HG02678 (cell line): ENCODE data around the gene ULBP3.
"Not testable (repeated sequence)": the region's sequence is repeated elsewhere in the genome, so short reads cannot be mapped to it uniquely, and the experiment has no call there.

Source experiments
- ATAC-seq: cut with Tn5 transposase; IDR thresholded peaks from one replicate; pipeline ENCODE4 v1.9.1; 2021; ENCODE audit warnings: mild to moderate bottlenecking, moderate library complexity; ENCODE audit not compliant: unreplicated experiment

The ULBP3 gene

DNA sequence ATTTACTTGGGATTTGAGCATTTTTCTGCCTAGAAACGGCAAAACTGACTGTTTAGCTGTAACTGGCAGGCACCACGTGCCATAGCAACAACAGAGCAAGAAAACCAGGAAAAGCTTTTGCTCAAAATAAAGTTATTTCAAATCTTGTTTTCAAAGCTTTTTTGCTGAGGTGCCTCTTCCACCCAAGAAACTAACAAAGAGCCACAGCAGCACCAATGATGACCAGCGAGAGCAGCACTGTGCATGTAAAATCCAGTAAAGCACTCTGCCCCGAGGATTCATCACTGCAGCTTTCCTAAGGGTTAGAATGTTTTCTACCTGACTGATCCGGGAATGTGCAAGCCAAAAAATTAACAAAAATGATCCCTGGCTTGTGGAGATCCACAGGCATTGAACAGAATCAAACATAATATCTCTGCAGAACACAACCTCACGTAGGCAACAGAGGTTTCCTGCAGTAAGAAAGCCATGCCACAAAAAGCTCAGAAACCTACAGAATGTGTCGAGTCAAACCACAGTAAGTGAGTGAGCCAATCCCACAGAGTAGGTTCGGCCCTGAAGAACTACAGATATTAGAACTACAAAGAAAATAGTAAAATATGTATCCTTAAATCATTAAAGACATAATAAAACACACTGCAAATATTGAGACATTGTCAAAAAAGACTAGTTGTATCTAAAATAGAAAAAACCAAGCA, 7.4 kb upstream of the ULBP3 start:
- ATAC-seq: no peak

DNA sequence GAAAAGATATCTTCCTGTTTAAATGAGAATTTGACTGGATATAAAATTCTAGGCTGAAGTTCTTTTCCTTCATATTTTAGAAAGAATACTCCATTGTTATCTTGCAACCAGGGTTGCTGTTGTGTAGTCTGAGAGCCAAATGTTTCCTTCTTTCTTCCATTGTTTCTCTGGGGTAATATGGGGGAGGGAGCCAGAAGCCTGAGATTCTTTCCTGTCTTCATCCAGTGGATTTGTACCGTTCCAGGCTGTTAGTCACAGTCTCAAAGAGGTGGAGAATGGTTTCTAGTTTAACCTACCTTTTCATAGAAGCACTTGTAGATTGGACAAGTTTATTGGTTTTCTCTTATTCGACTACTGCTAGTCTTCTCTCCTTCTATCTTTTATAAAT, 6.1 kb upstream of the ULBP3 start:
- ATAC-seq: no peak

DNA sequence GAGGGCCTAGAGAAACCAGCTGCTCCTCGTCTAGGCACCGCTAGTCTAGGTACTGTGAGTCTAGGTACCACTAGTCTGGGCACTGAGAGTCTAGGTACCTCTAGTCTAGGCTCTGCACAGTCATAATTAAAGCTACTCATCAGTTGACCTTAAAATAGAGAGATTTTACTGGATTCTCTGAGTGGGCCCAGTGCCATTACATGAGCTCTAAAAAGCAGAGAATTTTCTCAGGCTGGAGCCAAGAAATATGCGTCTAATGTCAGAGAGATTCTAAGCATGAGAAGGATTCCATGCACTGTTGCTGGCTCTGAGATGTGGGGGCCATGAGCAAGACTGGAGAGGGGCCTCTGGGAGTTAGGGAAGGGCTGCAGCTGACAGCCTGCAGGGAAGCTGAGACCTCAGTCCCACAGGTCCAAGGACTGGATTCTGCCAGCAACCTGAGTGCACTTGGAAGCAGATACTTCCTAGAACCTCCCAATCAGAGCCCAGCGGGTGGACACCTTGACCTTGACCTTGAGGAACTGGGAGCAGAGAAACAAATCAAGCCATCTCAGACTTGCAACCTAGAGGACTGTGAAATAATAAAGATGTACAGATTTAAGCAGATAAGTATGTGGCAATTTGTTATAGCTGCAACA, 5.6 kb upstream of the ULBP3 start:
- not testable (repeated sequence) for ATAC-seq

DNA sequence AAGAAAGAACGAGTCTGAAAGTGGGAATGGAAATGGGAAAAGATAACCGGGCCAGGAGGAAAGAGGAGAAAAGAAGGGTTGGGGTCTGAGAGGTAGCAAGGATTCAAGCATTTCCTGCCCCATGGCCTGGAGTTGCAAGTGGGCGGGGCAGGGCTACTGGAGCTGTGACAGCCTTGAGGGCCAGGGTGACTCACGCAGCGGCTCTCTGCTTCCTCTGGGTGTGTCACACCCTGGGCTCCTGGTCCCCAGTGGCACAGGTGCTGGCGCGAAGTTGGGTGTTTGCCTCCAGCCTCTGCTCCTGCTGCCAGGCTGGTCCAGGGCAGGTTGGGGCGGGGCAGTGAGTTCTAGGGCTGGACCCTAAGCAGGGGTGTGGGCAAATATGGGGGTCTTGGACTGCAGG, 3.3 kb upstream of the ULBP3 start:
- ATAC-seq: no peak

DNA sequence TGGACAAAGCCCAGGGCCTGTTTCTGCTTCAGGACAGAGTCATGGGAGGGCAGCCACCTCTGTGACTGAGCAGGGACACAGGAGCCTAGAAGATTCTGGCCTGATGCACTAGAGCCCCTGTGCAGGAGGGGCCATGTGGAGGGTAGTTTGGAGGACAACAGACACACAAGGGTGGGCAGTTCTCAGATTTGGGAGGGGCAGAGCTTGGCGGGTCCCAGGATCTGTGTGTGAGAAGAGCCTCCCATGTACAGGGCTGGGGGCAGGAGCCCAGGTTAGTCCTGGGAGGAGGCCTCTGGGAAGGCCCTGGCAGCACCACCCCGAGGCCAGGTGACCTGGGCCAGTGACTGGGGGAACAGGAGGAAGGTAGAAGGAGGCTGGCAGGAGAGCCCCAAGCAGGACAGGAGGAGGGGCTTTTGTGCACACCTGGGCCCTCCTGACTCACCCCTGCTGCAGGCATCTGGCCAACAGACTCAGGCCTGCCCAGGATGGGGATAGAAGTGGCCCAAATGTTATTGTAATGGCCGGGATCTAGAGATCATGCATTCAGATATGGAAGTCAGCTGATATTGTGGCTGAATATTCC, 1.4 kb upstream of the ULBP3 start:
- ATAC-seq: no peak

DNA sequence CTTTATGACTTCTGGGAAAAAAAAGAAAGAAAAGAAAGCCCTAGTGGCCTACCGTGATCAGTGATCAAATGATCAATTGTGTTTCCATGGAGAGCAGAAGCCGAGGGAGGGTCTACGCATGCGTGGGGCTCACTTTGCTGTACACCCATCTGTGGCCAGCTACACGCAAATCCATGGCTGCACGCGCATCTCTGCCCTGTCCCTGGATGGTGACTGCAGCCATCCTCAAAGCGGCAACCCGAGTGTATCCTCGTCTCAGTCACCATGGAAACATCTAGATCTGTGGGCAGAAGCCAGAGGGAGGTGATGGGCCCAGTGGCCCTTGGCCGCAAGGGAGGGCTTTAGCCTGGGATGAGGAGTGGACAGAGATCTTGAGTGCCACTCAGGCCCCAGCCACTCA, 785 bp upstream of the ULBP3 start:
- ATAC-seq: no peak

DNA sequence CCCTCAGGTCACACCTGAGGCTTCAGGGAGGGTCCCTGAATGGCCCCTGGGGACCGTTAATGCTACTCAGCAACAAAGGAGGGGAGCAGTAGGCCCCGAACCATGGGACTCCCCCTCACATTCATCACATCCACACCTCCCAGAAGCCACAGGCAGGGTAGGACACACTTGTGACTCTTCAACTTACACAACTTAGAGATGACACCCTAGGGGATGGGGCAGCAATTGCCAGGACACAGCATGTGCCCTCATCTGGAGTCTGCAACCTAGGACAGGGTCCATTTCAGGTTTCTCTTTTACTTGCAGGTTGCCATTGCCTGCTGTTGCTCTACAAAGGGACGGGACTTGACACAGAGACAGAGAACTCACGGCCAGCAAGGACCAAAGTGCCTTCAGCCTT, 770 bp downstream of the ULBP3 start:
- no peak for ATAC-seq

DNA sequence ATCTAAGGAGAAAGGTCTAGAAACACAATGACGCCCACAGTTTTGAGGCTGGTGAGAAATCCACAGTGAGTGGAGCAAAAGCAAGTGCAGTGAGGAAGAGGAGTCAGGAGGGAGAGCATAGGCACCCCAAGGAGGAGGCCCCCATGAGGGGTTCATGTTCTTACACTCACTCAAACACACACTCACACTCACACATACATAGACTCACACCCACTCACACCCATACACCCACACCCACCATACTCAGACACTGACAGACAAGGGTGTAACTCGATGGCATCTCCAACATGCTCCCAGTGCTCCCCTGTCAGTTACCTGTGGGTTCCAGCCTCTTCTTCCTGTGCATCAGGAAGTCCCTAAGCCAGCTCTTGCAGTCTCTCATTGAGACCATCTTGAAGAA, 3.8 kb downstream of the ULBP3 start:
- no peak for ATAC-seq

DNA sequence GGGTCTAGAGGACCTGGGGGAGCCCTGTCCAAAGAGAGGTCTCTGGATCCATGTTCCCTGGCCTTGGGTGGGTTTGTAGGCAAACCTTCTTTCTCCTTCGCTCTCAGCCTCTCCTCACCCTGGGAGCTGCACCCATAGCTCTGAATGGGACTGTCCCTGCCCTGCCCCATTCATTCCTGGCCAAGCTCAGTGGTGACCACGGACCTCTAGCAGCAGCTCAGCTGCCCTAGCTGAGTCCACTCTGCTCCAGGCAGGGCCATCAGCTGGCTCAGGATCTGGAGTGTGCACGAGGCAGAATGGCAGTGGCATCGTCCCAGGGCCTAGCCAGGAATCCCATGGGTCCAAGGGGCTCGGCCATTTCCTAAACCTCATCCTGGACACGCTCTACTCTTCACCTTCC, 5.3 kb downstream of the ULBP3 start:
- no peak for ATAC-seq

DNA sequence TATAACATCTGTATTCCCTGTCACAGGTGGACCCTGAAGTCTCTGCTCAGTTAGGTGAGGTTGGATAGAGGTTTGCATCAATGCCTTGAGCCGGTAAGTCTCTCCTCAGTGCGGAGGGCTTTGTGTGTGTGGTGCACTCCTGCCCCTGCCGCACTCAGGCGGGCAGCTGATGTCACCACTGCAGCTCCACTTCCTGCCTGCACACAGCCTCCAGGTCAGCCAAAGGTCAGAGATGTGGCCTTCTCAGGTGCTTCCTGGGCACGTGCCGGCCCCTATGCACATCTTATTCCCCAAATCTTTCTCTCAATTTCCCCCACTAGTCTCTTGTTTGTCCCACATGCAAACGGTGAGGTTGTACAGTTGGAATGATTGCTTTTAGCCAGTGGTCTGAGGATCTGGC, 8.9 kb downstream of the ULBP3 start:
- not testable (repeated sequence) for ATAC-seq

DNA sequence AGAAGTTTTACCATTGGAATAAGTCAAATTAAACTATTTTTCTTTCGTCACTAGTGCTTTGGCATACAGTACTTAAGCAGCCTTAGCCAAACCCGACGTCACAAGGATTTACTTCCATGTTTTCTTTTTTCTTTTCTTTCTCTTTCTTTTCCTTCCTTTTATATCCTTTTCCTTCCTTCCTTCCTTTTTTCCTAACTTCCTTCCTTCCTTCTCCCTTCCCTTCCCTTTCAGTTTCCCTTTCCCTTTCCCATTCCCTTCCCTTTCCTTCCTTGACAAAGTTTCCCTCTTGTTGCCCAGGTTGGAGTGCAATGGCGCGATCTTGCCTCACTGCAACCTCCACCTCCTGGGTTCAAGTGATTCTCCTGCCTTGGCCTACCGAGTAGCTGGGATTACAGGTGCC, 9.9 kb downstream of the ULBP3 start:
- no peak for ATAC-seq

DNA sequence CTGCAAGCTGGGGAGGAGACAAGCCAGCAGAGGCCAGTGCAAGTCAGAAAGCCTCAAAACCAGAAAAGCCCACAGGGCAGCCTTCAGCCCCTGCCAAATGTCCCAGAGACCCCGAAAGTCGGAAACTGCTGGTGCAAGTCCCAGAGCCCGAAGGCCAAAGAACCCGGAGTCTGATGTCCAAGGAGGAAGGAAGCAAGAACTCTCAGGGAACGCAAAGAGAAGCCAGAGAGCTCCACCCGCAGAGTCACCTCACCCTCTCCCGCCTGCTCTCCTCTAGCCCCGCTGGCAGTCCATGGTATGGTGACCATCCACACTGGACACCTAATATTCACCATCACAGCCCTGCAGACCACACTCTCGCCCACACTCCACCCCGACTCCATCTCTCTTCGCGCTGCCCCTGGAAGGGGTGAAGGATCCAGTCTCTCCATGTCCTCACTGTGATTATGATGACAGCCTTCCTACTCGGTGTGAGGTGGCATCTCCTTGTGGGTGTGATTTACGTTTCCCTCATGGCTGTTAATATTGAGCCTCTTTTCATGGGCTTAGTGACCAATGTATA, 10.6 kb downstream of the ULBP3 start:
- ATAC-seq: no peak

DNA sequence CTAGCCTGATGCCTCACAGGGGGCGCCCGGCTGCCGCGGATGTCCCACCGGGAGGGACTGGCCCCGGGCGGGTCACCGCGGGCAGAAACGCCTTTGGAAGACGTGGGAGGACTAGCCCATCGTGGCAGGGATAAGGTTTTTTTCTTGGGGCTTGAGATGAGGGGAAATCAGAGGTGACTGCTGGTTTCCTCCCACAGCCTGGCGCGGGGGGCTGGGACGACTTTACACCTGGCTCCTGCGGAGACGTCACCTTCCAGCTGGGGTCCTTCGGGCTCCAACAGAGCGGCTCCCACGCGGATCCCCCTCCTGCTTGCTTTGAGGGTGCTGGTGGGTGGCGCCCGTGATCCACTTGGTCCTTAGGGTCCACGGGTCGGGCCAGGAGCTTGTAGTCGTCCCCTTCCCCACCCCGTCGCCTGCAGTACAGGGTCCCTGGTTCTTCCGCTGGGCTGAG, 11.4 kb downstream of the ULBP3 start:
- no peak for ATAC-seq

DNA sequence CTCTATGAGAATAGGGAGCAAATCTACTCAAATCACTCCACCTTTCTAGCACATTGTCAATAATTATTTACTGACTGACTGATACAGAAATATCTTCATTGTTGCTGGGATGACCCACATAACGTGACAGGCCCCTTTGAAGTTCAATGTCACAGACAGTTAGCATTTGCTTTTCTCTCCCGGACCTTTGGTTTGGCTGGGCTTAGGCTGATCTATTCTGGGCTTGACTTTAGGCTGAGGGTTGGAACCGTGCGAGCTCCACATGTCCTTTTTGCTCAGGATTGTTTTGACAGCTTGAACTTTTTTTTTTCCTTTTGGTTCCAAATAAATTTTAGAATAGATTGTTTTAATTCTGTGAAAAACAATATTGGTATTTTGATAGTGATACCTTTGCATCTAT, 12.0 kb downstream of the ULBP3 start:
- no peak for ATAC-seq

DNA sequence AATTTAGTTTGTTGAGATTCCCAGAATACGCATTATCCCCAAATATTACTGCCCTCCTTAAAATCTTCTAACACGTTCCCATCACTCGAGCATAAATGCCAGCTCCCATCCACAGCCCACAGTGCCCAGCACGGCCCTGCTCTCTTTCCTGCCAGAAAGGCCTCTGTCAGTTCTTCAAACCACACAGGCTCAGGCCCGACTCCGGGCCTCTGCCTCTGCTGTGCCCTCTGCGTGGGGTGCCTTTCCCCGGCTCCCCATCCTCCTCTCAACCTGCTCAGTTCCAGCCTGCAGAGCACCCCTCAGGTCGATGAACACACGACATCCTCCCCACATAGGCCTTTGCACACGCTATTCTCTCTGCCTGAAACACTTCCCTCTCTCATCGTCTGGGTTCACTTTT, 12.8 kb downstream of the ULBP3 start:
- ATAC-seq: no peak

DNA sequence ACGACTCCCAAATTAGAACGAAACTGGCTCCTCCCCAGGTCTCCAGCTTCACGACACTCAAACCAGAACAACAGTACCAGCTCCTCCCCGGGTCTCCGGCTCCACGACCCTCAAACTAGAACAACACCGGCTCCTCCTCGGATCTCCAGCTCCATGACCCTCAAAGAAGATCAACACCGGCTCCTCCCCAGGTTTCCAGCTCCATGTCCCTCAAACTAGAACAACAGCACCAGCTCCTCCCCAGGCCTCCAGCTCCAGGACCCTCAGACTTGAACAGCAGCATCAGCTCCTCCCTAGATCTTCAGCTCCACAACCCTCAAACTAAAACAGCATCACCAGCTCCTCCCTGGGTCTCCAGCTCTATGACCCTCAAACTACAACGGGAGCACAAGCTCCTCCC, 13.8 kb downstream of the ULBP3 start:
- ATAC-seq: no peak

DNA sequence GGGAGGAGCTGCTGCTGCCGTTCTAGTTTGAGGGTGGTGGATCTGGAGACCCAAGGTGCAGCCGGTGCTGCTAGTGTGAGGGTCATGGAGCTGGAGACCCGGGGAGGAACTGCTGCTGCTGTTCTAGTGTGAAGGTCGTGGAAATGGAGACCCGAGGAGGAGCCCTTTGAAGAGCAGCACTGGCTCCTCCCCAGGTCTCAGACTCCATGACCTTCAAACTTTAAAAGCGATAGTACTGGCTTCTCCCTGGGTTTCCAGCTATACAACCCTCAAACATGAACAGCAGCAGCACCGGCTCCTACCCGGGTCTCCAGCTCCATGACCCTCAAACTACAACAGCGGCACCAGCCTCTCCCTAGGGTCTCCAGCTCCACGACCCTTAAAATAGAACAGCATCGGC, 15.5 kb downstream of the ULBP3 start:
- ATAC-seq: no peak

DNA sequence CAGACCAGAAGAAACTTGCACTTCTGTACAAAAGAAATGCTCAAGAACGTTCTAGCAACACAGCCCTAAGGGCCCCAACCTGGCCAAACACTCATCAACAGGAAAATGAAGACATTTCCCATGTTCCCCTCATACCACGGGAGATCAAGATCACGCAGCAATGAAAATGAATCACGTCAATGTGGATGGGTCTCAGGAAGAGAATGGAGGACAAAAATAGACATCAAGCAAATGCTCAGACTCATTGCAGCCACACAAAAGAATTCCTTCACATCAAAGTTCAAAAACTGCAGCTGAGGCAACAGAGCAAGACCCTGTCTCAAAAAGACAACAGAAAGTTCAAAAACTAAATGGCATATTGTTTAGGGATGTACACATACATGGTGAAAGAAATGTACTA, 18.1 kb downstream of the ULBP3 start:
- no peak for ATAC-seq

DNA sequence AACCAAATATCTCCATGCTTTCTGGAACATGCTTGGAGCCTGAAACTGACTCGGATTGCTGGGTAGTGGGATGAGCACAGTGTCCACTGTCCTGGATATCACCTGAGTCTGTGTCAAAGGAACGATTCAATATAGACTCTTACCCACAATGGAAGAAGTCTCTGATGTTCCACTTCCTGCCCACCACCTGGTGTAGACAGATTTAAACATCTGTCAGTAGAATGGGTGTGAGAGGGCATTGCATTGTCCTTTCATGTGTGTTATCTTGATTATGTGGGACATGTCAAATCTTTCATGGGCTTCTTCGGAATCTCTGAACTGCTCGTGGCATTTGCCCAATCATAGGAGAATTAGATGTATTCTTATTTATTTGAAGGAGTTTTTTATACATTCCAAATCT, 20.8 kb downstream of the ULBP3 start:
- ATAC-seq: no peak

DNA sequence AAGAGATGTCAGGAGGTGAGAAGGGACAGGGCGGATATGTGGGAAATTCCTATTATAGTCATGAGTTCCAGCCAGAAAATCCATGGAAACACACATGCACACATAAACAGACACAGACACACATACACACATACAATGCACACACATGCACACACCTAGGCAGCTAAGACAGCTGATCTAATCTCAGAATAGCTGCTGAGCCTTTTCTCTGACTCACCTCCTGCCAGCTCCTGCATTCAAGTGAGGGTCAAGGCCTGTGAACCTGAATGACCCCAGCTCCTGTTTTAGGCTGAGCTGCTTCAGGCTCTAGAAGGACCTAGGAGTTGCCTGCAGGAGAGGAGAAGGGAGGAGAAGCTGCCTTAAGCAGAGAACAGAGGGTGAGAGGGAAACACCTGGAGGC, 22.0 kb downstream of the ULBP3 start:
- no peak for ATAC-seq

DNA sequence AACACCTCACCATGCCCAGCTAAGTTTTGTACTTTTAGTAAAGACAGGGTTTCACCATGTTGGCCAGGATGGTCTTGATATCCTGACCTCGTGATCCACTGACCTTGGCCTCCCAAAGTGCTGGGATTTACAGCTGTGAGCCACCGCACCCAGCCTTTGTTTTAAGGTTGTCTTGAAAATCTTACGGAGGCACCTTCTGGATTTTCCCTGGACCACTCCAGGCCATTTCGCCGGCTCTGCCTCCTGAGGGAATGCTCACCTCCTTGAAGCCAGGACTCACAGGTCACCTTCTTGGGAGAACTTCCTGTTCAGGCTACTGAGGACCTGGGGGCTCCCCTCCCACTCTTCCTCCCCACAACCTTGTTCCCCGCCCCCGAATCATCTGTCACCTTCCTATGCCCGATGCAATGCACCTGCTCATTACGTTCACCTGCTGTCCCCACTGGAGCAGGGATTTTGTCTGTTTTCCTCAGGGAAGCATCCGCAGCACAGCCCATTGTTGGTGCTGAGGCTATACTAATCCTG, 24.2 kb downstream of the ULBP3 start:
- ATAC-seq: no peak
